Stimulated activated CD4-positive, alpha-beta T cell treated with anti-CD3 and anti-CD28 coated beads, TNF-alpha, amount 100 ng/mL, for 4 hours (primary cell): Measurements from ENCODE around the gene ARHGEF38.
"Not testable (repeated sequence)": the region's sequence is repeated elsewhere in the genome, so short reads cannot be mapped to it uniquely, and the experiment has no call there.

ENCODE experiments used
- DNase-seq, 3 experiments: peaks; one replicate each; pipeline ENCODE4 v3.0.0-alpha.2; 2020; ENCODE audit warnings: low read depth in 3 of 3

Gene ARHGEF38

DNA sequence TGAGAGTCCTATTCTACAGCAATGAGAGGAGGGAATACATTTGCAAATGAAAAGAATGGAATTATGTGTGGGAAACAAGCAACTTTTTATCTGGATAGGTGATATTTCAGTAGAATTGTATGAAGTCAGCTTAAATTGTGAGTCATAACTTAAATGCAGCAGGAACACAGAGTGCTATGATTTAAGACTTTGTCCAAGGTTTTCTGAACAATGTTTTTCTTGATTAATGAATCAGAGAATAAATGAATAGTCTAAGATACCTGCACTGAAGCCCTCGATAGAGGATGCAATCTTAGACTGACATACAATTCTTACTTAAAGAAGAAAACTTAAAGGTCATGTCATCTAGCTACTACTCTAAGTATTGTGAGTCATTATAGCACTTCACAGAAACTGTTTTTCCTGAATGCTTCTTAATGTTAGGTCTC, 8.0 kb downstream of the ARHGEF38 start:
- DNase-seq = no peak

DNA sequence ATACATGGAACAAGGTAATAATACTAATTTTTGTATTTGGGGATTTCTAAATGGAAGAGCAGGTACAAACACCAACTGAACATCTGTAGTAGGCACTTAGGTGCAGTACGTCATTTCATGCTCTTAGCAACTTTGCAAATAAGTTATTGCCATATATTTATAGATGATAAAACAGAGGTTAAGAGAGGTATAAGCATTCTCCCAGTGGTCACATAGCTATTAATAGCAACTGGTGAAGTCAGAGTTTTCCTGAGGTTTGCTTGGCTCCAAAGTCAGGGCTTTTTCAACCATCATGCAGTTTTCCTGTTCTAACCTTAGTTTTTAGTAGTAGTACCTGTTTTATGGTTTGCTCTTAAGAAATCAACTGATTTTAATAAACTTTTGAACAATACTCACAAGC, 10.9 kb downstream of the ARHGEF38 start:
- no peak for DNase-seq

DNA sequence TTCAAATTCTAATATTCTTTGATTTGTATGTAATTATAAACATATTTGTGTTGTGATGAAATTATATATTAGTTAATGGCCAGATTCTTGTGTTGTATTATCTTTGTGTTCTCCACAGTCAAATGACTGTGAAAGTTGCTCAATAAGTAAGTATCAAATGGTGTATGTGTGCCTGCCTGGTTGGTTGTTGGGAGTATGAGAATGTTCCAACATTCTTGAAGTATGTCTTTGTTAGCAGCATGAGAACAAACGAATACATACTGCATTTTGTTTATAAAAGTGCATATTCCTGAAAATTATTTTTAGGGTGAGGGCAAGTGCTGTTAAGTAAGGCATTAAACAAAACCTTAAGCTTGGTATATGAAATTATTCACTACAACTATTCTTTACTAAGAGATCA, 16.2 kb downstream of the ARHGEF38 start:
- DNase-seq = no peak

DNA sequence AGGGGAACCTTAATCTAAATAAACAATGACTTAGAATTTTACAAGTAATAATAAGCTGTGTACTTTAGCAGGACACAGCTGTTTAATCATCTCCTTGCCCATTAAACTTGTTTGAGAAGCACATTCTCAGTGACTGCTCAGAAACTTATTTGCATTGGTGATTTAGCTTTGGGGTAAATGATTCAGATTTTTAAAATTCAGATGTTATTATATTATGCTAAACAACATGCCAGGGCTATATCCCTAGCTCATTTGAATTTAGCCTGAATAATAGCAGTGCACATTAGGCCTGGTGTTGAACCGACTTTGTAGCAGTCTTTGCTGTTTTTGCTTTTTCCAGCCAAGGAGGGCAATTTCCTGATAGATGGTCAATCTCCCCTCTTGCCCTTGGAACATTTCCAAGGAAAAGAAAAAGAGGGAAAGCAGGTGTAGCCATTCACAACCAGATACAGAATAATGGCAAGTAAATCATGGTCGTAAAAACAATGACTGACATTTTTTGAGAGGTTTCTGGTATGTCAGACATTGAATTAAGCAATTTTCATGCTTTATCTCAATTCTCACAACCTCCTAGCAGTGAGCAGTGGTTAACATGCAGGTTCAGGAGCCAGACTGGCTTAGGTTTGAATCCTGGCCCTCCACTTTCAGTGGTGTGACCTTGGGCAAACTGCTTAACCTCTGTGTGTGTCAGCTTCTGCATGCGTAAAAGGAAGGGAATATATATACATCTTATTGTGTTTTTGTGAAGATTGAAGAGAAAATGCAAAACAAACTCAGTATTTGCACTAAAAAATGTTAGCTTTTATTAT, 16.8 kb downstream of the ARHGEF38 start:
- DNase-seq = no peak

DNA sequence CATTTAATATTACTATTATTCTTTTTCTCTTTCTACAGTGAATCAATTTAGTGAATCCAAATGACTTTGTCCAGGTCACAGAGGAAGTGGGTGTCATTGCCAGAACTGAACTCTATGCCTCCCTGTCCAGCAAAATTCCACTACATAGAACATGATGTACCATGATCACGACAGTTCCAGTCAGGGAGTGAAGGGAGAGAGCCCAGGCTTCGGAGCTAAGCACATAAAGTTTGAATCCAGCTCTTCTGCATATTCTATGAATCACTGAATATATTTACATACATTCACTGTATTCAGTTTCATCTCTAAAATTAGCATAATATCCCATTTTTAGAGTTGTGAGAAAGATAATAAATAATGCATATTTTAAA, 17.4 kb downstream of the ARHGEF38 start:
- DNase-seq = no peak

DNA sequence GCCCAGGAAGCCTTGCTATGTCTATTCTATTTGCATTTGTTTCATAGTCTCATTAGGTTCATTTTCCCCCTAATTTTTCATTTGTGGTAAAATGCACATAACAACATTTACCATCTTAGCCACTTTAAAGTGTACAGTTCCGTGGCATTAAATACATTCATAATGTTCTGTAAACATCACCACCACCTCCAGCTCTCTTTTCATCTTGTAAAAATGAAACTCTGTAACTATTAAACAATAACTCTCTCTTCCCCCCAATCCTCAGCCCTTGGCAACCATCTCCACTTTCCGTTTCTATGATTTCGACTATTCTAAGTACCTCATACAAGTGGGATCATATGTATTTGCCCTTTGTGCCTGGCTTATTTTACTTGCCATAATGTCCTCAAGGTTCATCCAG, 19.9 kb downstream of the ARHGEF38 start:
- DNase-seq = no peak

DNA sequence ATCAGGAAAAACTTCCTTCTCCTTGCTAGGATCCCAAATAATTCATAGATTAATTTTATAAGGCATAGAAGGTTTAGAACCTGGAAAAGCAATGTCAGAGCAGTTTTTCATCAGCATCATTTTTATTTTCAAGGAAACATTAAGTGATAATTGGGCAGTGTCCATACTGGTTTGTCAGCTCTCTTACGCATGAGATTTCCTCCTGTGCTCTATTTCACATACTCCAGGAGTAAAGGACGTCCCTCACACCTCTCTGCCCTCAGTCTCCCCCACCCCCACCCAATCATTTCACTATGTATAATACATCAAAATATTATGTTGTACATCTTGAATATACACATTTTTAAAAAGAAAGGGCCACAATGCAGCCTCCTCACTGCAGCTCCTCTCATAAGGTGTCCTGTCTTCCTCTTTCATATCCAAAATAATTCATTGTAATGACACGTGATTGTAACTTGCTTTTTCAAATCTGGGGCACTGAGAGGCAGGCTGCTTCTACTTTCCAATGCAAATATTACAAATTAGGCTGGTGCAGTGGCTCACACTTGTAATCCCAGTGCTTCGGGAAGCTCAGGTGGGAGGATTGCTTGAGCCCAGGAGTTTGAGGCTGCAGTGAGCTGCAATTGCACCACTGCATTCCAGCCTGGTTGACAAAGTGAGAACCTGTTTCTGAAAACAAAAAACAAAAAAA, 34.4 kb downstream of the ARHGEF38 start:
- no peak for DNase-seq

DNA sequence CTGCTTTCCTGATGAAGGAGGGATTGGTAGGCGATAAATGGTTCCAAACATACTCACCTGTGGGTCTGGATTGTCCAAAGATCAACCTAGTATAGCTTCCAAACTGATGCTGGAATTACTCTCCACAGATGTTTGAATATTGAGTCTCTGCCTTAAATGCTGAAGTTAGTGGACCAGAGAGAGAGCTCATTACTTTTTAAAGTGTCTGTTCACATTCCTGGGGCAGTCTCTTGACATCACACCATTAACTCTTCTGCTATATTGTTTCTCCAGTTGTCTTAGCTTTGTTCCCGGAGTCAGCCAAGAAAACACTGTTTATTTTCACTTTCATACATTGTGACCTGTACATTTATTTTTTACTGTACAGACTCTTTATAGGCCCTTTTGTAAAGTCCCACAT, 35.4 kb downstream of the ARHGEF38 start:
- no peak for DNase-seq

DNA sequence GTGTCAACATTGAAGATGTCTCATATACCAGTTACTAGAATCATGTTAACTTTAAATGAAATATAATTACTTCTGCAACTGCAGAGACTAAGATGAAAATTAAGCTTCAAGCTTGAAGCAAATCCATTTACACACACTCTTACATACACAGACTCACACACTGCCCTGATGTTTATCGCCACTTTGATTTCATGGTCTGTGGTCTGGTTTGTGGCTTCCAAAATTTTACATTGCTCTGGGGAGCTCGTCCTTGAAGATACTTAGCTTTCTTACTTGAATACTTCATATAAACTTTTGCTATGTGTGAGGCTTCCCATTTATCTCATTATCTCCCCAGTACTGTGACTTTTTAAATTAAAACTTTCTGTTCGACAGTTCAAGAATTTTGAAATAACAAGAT, 35.8 kb downstream of the ARHGEF38 start:
- no peak for DNase-seq

DNA sequence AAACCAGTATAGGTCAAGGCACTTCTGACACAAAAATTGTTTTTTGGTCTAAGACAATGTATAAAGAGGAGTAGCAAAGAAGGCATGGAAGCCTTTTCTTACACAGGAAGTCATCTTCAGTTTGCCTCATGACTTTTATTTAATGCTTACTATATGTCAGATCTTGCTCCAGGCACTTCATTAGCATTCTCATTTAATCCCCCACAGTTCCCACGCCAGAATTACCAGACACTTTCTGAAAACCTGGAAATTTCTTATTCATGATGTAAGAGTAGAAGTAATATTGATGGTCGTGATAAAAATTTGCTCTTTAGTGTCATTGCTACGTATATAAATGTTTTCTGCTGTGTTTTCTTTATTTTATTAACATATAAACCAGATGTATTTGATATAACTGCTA, 39.2 kb downstream of the ARHGEF38 start:
- DNase-seq = no peak

DNA sequence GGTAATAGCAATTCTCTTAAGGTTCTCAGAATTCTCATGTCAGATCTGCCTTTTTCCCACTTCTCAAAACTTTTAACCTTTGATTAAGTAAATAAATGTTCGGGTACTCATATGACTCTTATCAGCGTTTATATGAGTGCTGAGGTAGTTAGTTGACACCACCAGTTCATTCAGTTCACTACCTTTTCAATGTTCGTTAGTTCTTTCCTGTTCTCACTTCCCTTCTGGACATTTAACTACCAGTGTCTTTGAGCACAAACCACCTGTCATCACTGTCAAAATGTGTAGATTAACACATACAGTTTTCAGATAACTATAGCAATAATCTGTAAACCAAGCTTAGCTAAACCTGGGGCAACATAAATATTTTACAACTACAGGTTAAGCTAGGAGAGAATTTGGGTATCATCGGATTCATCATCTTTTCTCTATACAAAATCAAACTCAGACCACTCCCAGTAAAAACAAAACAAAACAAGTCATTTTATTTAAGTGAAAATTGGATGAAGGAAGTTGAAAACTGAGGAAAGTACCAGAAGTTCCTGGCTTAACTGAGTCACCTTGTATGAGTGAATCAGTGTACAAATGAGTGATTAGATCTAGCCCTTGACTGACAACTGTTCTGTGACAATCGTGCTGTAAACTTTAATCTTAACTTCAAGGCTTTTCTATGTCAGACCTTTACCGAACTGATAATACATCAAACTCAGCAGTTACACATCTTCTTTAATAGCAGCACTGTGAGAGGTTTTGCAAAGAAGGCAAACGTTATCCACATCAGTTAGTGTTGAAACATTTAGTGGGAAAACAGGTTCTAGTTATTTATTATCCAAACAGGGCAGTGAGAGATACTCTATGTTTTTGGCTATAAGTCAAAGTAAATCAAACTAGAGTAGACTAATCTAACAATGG, 41.9 kb downstream of the ARHGEF38 start:
- no peak for DNase-seq

DNA sequence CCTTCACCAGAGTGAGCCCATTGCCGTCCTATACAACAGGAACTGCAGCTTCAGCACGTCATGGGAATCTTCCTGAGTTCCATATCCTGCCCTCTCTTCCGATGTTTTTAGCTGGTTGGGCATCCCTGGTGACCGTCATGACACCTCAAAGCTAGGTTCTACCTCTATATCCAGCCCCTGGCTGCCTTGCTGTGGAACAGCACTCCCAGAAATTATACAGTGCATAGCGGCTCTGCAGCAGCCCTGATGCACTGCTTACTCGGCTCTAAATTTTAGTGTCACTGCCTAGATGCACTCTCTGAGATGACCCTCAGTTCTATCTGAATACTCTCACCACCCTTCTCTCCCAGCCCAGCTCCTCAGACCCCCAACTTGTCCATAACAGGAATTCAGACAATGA, 44.3 kb downstream of the ARHGEF38 start:
- no peak for DNase-seq

DNA sequence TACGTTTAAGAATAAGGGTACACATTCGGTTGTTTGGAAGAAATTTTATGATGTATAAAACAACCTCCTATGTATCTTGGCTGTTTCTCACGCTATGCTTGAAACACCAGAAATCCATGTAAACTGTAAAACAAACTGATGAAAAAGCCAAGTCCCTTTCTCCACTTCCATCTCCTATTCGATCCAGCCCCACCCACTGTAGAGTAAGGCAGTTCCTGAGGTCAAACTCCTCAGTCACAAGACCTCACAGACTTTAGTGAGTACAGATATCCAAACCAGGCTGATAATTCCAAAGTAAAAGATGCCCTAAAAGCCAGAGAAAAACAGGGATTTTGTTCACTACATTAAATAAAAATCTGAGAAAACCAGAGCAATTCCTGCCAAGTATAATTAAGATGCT, 45.6 kb downstream of the ARHGEF38 start:
- no peak for DNase-seq

DNA sequence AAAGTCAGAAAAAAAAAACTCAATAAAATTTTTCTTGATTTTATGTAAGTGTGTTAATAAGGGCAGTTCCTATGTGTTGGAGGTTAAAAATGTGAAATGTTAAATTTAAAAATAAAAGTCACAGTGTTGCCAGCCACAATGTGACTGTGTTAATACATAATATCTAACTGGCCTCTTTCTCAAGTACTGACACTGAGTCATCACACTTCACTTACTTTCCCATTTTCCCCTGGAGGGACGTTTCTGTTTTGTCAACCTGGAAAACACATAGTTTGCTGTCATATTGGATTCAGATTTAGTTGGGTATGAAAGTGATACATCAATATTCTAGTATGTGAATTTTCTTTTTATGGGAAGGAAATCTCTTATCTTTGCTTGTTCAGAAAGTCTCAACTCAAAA, 46.4 kb downstream of the ARHGEF38 start:
- no peak for DNase-seq

DNA sequence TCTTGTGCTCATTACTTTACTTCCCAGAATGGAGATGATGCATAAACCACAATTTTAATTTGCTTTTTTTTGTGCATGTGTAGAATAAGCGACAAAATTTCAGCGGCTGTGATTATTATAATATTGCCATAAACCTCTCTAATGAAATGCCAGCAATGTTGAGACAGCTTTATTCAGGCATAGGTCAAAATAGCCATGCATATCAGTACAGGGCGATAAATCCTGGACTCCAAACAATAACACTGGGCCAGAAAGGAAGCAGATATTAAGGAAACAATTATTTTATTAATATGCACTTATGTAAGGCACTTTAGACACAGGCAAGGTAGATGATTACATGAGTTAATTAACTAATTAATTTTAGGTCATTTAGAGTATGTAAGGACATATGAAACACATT, 47.1 kb downstream of the ARHGEF38 start:
- no peak for DNase-seq

DNA sequence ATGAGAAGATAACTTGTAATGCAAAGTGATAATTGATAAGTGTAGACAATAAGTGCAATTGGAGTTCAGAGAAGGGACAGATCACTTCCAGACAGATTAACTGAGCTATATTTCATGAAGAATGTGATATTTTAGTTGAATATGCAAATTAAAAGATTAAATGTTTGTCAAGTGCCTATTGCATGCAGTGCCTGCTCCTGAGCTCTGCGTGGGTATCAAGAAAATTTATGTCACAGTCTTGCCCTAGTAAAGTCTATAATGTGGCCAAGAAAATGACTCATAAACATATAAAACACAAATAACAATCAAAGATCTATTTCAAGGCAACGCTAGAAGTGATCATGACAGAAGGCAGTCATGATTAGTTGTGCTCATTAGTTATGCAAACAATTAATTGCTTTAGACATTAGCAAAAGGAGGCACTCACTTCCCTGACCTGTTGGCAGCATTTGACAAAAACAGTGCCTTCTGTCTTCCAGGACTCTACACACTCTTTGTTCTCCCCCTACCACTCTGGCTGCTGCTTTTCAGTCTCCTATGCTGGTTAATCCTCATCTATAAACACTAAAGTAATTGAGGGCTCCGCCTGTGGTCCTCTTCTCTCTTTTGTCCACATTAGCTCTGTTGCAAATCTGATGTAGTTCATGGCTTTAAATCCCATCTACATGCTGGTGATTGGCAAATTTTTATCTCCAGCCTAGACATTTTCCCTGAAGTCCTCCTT, 47.7 kb downstream of the ARHGEF38 start:
- no peak for DNase-seq

DNA sequence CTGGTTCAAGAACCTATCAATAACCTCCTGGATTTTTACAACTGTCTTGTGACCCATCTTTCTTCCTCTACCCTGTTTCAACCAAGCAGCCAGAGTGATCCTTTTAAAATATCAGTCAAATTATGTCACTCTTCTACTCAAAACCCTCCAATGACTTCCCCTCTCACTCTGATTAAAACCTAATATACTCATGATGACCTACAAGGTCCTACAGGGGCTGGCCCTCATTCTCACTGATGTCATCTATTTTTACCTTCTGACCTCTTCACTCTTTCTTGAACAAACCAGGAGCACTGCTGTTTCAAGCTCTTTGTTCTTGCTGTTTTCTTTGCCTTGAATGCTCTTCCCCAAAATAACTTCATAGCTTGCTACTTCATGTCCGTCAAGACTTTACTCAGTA, 48.5 kb downstream of the ARHGEF38 start:
- no peak for DNase-seq

DNA sequence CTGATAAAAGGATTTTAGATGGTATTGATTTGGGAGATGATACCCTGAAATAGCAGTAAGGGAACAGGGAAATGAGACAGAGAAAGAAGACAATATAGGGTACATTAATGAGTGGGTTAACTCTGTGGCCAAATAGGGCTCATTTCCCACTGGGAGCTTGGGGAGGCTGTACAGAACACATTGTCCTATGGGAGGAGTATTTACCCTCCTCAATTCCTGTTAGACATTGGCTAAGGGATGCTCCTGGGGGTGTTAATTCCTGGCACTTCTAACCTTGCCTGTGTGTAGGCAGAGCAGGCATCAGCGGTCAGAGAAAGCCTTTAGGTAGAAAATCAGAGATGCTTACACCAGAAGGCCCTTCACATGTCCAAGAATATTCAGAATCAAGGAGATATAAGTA, 49.0 kb downstream of the ARHGEF38 start:
- no peak for DNase-seq

DNA sequence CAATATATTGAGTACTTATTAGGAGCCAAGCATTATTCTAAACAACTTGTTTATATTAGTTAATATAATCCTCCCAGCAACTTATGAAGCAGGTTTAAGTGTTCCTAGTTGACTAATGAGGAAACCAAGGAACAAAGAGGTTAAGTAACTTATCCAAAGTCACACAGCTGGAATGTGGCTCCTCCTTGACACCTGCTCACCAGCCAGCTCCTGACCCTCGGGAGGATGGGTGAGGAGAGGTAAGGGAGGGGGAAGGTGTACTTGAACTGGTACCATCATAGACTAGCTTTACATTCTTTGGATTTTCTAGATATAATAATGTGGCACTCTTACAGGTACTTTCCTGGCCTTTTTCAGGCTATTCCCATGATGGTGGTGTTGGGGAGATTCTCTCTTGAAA, 50.7 kb downstream of the ARHGEF38 start:
- no peak for DNase-seq

DNA sequence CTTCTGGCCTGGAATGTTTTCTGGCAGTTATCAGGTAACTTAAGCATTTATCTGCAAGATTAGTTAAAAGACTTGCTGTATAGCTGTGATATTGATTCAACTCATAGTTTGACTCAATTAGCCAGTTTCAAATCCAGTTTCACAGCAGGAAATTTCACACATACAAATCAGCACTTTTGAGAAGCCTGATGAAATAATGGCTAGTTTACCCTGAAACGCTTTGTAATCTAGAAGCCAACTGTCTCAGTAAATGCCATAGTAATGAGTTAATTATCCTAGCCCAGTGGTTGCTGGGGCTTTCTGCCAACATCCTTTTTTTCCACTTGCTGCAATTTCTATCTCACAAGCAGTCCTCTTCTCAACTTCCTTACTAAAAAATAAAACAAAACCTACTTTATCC, 53.1 kb downstream of the ARHGEF38 start:
- DNase-seq = no peak

DNA sequence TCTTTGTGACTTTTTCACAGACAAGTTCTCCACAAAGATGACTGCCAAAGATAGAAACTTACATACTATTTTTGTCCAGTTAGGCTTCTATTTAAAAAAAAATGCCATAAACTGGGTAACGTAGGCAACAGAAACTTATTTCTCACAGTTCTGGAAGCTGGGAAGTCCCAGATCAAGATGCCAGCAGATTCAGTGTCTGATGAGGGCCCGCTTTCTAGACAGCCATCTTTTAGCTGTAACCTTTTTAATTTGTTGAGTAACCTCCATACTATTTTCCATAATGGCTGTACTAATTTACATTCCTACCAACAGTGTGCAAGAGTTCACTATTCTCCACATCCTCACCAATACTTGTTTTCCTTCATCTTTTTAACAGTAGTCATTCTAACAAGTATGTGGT, 55.5 kb downstream of the ARHGEF38 start:
- DNase-seq = no peak

DNA sequence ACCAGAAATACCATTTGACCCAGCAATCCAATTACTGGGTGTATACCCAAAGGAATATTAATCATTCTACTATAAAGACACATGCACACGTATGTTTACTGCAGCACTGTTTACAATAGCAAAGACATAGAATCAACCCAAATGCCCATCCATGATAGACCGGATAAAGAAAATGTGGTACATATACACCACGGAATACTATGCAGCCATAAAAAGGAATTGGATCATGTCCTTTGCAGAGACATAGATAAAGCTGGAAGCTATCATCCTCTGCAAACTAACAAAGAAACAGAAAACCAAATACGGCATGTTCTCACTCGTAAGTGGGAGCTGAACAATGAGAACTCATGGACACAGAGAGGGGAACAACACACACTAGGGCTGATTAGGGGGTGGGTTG, 57.4 kb downstream of the ARHGEF38 start:
- not testable (repeated sequence) for DNase-seq
